Measurements from ENCODE around the gene SMS.
"Not testable (repeated sequence)": the region's sequence is repeated elsewhere in the genome, so short reads cannot be mapped to it uniquely, and the experiment has no call there.

SMS gene

DNA sequence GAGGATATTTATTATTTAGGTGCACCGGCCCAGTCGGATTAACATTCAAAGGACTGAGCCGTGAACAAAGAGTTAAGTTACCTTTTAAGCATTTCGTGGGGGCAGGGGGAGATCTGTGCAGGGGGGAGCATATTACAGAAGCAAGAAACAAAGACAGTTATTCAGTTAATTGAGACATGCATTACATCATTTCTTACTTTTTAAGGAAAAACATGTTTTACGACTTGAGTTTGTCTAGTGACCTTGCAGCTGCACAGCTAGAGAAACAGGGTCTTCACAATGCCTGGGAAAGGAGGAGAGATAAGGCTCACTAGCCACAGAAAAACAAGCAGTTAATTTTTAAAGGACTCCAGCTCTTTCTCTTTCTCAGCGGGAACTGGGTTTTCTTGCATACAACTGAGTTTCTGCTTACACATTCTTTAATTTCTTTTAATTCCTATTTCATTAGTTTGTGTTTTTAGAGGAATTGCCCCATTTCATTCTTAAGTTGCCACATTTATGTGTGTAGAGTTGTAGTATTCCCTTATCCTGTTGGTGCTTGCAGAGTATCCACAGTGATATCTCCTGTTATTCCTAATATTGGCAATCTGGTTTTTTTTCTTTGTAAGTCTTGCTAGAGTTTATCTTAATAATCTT lies 12.8 kb downstream of the SMS start:
- DNase-seq: not testable (repeated sequence)

GRCh38 chrX:21955403-21956189 lies 15.1 kb downstream of the SMS start:
- no peak for DNase-seq

DNA sequence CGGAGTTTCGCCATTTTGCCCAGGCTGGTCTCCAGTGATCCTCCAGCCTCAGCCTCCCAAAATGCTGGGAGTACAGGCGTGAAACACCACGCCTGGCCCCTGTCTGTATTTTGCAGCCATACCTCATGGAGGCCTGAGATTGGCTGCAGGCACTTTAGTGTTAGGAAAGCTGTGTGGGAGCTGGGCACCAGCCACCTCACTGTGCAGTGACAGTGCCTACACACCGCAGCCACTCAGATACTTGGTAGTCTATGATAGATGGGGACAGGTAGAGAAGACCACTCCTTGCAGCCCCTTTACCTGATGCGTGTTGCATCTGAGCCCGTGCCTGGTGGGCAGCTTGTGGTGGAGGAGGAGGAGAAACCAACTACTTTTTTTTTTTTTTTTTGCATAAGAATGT lies 16.3 kb downstream of the SMS start:
- DNase-seq: no peak

GRCh38 chrX:21958187-21958586 lies 17.7 kb downstream of the SMS start:
- DNase-seq: no peak

- no peak for DNase-seq
Measured at GRCh38 chrX:21958916-21959315, 18.4 kb downstream of the SMS start.

- no peak for DNase-seq
Measured at GRCh38 chrX:21959362-21960051, 19.0 kb downstream of the SMS start.

- DNase-seq: no peak
Measured at GRCh38 chrX:21960569-21961541, 20.3 kb downstream of the SMS start.

DNA sequence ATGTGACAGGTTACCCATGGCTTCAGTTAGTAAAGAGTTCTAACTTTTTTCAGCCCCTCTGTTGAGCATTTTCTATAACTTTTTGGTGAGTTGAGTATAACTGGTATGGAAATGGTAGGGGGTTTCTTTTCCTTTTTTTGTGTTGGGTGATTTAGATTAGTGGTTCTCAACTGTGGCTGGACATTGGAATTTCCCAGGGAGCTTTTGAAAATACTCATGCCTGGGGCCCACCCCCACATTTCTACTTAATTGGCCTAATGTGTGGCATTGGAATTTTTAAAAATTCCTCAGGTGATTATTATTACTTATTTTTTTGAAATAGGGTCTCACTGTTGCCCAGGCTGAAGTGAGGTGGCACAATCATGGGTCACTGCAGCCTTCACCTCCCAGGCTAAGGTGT lies 21.9 kb downstream of the SMS start:
- no peak for DNase-seq

GRCh38 chrX:21963269-21963668 lies 22.8 kb downstream of the SMS start:
- no peak for DNase-seq

- no peak for DNase-seq
Measured at GRCh38 chrX:21963731-21964405, 23.4 kb downstream of the SMS start.

DNA sequence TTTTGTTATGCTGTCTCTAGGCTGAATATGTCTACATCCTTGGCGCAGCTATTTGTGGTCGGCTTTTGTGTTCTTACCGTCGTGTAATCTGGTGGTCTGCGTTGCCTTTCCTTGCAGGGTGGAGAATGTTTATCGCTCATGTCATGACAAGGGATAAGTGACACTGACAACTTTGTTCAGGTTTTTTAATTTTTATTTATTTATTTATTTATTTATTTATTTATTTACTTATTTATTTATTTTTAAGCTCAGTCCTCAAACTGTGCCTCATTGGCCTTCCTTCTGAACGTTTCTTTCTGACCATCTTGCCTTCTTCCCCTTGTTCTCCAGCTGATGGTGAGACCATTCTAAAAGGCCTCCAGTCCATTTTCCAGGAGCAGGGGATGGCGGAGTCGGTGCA lies 26.4 kb downstream of the SMS start:
- no peak for DNase-seq

GRCh38 chrX:21968333-21968732 lies 27.8 kb downstream of the SMS start:
- no peak for DNase-seq

DNA sequence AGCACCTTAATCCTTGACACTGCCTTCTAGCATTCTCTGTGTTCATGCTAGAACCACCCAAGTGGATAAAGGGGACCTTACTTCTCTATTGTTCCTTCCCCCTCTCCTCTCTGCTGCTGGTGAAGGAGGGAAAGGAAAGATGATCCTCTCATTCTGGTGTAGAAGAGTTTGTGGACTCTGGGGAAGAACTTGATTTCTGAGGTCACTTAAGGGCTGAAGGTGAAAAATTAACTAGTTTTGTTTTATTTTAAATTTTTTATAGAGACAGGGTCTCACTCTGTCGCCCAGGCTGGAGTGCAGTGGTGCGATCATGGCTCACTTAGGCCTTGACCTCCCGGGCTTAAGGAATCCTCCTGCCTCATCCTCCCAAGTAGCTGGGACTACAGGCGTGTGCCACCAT lies 29.8 kb downstream of the SMS start:
- no peak for DNase-seq

GRCh38 chrX:21972046-21972445 lies 31.5 kb downstream of the SMS start:
- DNase-seq: no peak

DNA sequence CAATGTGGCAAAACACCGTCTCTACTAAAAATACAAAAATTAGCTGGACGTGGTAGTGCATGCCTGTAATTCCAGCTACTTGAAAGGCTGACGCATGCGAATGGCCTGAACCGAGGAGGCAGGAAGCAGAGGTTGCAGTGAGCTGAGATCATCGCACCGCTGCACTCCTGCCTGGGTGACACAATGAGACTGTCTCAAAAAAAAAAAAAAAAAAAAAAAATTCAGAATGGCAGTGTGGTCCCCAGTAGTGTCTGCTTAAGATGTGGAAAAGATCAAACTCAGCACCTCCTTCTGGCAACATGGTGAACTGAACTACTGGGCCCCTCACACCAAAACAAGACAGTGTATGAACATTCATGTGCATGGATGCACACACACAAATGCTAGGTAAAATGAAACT lies 32.2 kb downstream of the SMS start:
- DNase-seq: no peak

DNA sequence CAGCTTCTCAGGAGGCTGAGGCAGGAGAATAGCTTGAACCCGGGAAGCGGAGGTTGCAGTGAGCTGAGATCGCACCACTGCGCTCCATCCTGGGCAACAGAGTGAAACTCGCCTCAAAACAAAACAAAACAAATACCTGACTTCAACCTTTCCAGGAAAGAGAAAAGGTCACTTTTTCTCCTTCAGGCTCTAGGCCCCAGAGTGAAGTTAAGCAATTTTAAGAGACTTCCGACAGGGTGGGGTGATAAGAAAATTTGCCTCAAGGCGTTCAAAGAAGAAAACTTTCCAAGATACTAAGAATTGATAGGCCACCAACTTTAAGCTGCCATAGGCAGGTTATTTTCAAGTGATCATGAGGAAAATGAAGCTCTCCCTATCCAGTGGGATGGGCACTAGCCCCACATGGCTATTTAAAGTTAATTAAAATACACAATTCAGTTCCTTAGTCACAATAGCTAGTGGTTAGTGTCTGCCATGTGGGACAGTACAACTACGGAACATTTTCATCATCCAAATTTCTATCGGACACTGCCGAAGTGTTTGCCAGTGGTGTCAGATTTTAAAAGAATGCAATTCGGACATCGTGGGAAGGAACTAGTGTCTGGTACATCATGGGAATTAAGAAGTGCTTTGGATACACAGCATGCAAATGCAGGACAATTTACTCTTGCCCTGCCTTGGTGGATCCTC lies 33.0 kb downstream of the SMS start:
- no peak for DNase-seq

DNA sequence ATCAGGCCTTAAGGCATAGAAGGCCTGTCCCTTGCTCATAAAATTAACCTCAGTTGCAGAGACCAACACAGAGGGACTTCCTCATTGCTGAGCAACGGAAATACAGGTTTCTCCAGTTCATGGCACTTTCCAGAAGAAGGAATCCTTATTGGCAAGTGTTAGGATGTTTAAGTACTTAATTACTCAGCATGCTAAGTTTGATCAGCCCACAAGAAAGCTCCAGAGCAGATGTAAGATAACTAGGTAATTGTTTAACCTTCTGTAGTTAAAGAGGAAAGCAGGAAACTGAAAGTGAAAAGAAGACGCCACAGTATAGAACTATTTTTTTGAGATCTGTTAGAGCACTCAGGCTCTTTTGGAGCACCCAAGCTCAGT lies 33.5 kb downstream of the SMS start:
- DNase-seq: no peak

- no peak for DNase-seq
Measured at GRCh38 chrX:21975242-21975641, 34.7 kb downstream of the SMS start.

DNA sequence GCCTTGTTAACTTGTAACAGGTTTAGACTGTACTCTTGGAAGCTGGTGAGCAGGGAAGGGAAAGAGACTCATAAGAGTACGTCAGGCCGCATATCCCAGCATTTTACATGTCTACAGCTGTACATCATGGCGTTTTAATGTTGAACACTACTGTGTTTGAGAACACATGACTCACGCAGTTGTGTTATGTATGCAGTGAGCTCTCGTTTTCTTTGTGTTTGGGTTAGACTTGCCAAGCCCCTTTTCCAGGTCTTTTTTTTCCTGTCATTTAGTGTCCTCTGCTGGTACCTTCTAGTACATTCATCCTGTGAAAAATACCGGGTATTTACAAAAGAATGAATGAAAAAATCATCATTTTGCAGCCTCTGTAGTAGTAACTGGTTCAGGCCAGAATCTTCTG lies 35.3 kb downstream of the SMS start:
- DNase-seq: no peak

DNA sequence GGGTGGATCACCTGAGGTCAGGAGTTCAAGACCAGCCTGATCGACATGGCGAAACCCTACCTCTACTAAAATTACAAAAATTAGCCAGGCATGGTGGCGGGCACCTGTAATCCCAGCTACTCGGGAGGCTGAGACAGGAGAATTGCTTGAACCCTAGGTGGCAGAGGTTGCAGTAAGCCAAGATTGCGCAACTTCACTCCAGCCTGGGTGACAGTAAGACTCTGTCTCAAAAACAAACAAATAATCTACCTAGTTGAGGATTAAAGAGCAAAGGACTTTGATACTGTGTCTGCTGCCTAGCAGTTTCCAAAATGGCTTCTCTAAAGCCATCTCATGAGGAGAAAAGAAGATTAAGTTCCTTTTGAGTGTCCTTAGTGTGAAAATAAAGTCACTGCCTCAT lies 37.8 kb downstream of the SMS start:
- no peak for DNase-seq

- no peak for DNase-seq
Measured at GRCh38 chrX:21982311-21982710, 41.8 kb downstream of the SMS start.

- peak; percentile 46 to 50 for DNase-seq
Measured at GRCh38 chrX:21985332-21985777, 44.8 kb downstream of the SMS start.

Measured in AML-193 (cell line).